ENCODE results near the gene BMPR2. TPM values are rescaled to one million over a fixed set of nuclear protein-coding genes. Genes with fewer than 3 reads are reported as not detected.

Gene BMPR2
- polyA plus RNA-seq, 3 donors = 4.1 to 6.4 (median 4.8) TPM

GRCh38 chr2:202490479-202490878 lies 114.4 kb downstream of the BMPR2 start:
- no peaks in the 10 kb centered on the region for H3K9me3 Mint-ChIP-seq
- Histone ChIP-seq H3K9ac (ENCODE audit: insufficient read depth, low read length, poor library complexity, severe bottlenecking) (no peak overlapping the region), H3K4me3 (replicated peaks in 1 of 3; ENCODE audit: low read depth in 2 of 3, low read length in 3 of 3) (no peak overlapping the region)

GRCh38 chr2:202491514-202491913 lies 115.4 kb downstream of the BMPR2 start:
- Mint-ChIP-seq H3K27me3 (ENCODE audit: low read depth in 3 of 3) (peaks cover 0 to 2% (median 1%) of the 10 kb centered on the region in 3 donors), H3K36me3 (peaks cover 5 to 13% of the 10 kb centered on the region in 2 donors), H3K9me3 (peaks cover 0 to 4% (median 0%) of the 10 kb centered on the region in 7 donors), H3K4me3 (no peak overlapping the region), H3K4me1 (no peaks in the 10 kb centered on the region), H3K27ac (no peak overlapping the region)
- no peaks in the 10 kb centered on the region for H3K4me1 ChIP-seq (ENCODE audit: control insufficient read depth in 1 of 2, insufficient read depth in 2 of 2, low read length in 2 of 2)
- H3K36me3 ChIP-seq (replicated peaks in 1 of 2; ENCODE audit: control insufficient read depth in 1 of 2, insufficient read depth in 2 of 2, low read length in 2 of 2) = no peaks in the 10 kb centered on the region
- no peak overlapping the region for H3K27ac ChIP-seq (ENCODE audit: low read depth in 1 of 2, low read length in 2 of 2)
- H3K9ac ChIP-seq (ENCODE audit: insufficient read depth, low read length, poor library complexity, severe bottlenecking) = no peak overlapping the region
- H3K27me3 ChIP-seq (ENCODE audit: control insufficient read depth in 2 of 2, insufficient read depth in 2 of 2, low read length in 2 of 2) = no peaks in the 10 kb centered on the region
- no peaks in the 10 kb centered on the region for H4K20me1 ChIP-seq (ENCODE audit: insufficient read depth, low read length)
- no peak overlapping the region for H3K4me2 ChIP-seq (replicated peaks; ENCODE audit: extremely low read depth, low read length, poor library complexity, severe bottlenecking)
- no peaks in the 10 kb centered on the region for H3K79me2 ChIP-seq (ENCODE audit: insufficient read depth, low read length)
- DNase-seq = no peak
- intact Hi-C loops (cut with micrococcal nuclease) = no loop called here
- TF ChIP-seq, protein P1, sequence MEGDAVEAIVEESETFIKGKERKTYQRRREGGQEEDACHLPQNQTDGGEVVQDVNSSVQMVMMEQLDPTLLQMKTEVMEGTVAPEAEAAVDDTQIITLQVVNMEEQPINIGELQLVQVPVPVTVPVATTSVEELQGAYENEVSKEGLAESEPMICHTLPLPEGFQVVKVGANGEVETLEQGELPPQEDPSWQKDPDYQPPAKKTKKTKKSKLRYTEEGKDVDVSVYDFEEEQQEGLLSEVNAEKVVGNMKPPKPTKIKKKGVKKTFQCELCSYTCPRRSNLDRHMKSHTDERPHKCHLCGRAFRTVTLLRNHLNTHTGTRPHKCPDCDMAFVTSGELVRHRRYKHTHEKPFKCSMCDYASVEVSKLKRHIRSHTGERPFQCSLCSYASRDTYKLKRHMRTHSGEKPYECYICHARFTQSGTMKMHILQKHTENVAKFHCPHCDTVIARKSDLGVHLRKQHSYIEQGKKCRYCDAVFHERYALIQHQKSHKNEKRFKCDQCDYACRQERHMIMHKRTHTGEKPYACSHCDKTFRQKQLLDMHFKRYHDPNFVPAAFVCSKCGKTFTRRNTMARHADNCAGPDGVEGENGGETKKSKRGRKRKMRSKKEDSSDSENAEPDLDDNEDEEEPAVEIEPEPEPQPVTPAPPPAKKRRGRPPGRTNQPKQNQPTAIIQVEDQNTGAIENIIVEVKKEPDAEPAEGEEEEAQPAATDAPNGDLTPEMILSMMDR (IDR thresholded peaks at IDR 0.05) = no peak
- WGBS (ENCODE audit: insufficient coverage) = 86% methylated on average over 2 of the region's 4 CpGs
- no peak overlapping the region for H3K4me3 ChIP-seq (replicated peaks in 1 of 3; ENCODE audit: low read depth in 2 of 3, low read length in 3 of 3)
- no peaks in the 10 kb centered on the region for H3K9me3 ChIP-seq (replicated peaks in 1 of 2; ENCODE audit: control insufficient read depth in 1 of 2, insufficient read depth in 1 of 2, low read length in 2 of 2)
- no peak overlapping the region for H2AFZ ChIP-seq (ENCODE audit: insufficient read depth, low read depth, low read length, poor library complexity, severe bottlenecking)

More at GRCh38 chr2:202490479-202490878, 114.4 kb downstream of the BMPR2 start:
- no peaks in the 10 kb centered on the region for H3K4me1 Mint-ChIP-seq
- no peaks in the 10 kb centered on the region for H4K20me1 ChIP-seq (ENCODE audit: insufficient read depth, low read length)
- no peaks in the 10 kb centered on the region for H3K36me3 ChIP-seq (replicated peaks in 1 of 2; ENCODE audit: control insufficient read depth in 1 of 2, insufficient read depth in 2 of 2, low read length in 2 of 2)
- no peak overlapping the region for H2AFZ ChIP-seq (ENCODE audit: insufficient read depth, low read depth, low read length, poor library complexity, severe bottlenecking)
- no peak for DNase-seq
- no peaks in the 10 kb centered on the region for H3K4me1 ChIP-seq (ENCODE audit: control insufficient read depth in 1 of 2, insufficient read depth in 2 of 2, low read length in 2 of 2)
- H3K79me2 ChIP-seq (ENCODE audit: insufficient read depth, low read length) = no peaks in the 10 kb centered on the region
- no peaks in the 10 kb centered on the region for H3K9me3 ChIP-seq (replicated peaks in 1 of 2; ENCODE audit: control insufficient read depth in 1 of 2, insufficient read depth in 1 of 2, low read length in 2 of 2)
- H3K4me2 ChIP-seq (replicated peaks; ENCODE audit: extremely low read depth, low read length, poor library complexity, severe bottlenecking) = no peak overlapping the region
- no peak overlapping the region for H3K27ac Mint-ChIP-seq
- TF ChIP-seq, protein P1 (IDR thresholded peaks at IDR 0.05) = no peak
- H3K27me3 ChIP-seq (ENCODE audit: control insufficient read depth in 2 of 2, insufficient read depth in 2 of 2, low read length in 2 of 2) = no peaks in the 10 kb centered on the region
- intact Hi-C loops (cut with micrococcal nuclease) = no loop called here
- no peak overlapping the region for H3K4me3 Mint-ChIP-seq
- peaks cover 0 to 2% (median 1%) of the 10 kb centered on the region in 3 donors for H3K27me3 Mint-ChIP-seq (ENCODE audit: low read depth in 3 of 3)
- peaks cover 5 to 12% of the 10 kb centered on the region in 2 donors for H3K36me3 Mint-ChIP-seq
- no peak overlapping the region for H3K27ac ChIP-seq (ENCODE audit: low read depth in 1 of 2, low read length in 2 of 2)

Data from CD14-positive monocyte (primary cell).